SK-N-SH treated with all-trans-retinoic acid at 6 μM for 48 hours (cell line): ENCODE results near the gene AMPD1.

Experiments
- ARNTL ChIP-seq: fragments of 450-650 bp; formaldehyde crosslinking; IDR thresholded peaks from 2 replicates; pipeline ENCODE4 v1.5.0; 2020; ENCODE audit warnings: low read depth, mild to moderate bottlenecking, moderate library complexity, borderline replicate concordance
- CSRNP3 ChIP-seq: fragments of 250-450 bp; sonication (Bioruptor Pico); IDR thresholded peaks from 2 replicates; pipeline ENCODE4 v1.5.1; 2021; ENCODE audit warnings: mild to moderate bottlenecking, moderate library complexity
- ISL1 ChIP-seq: fragments of 250-450 bp; sonication (Bioruptor Pico); IDR thresholded peaks from 2 replicates; pipeline ENCODE4 v2.1.2; 2022; ENCODE audit warnings: mild to moderate bottlenecking, moderate library complexity
- PPARA ChIP-seq: fragments of 250-450 bp; sonication (Bioruptor Pico); IDR thresholded peaks from 2 replicates; pipeline ENCODE4 v1.5.0; 2020; ENCODE audit warnings: mild to moderate bottlenecking, borderline replicate concordance
- ZNF8 ChIP-seq: fragments of 450-650 bp; formaldehyde crosslinking; IDR thresholded peaks from 2 replicates; pipeline ENCODE4 v1.5.0; 2020; ENCODE audit warnings: mild to moderate bottlenecking, moderate library complexity

GRCh38 chr1:114692947-114693346 lies 2.4 kb downstream of the AMPD1 start:
- TF ChIP-seq ZNF8 (CRISPR knock-in tag): no peak
- TF ChIP-seq ARNTL (CRISPR knock-in tag): no peak
- no peak for TF ChIP-seq PPARA (CRISPR knock-in tag)
- TF ChIP-seq CSRNP3: no peak
- TF ChIP-seq ISL1 (CRISPR knock-in tag): no peak
